CD1c-positive myeloid dendritic cell (primary cell): ENCODE data around the gene TBC1D23.
A peak's percentile ranks its signal among the peaks of the same experiment; 100 is the strongest.
"Not testable (repeated sequence)": the region's sequence is repeated elsewhere in the genome, so short reads cannot be mapped to it uniquely, and the experiment has no call there.

Experiments used
- DNase-seq: peaks from one replicate; pipeline ENCODE4 v3.0.0-alpha.2; 2016; ENCODE audit errors: extremely low spot score

Gene TBC1D23

DNA sequence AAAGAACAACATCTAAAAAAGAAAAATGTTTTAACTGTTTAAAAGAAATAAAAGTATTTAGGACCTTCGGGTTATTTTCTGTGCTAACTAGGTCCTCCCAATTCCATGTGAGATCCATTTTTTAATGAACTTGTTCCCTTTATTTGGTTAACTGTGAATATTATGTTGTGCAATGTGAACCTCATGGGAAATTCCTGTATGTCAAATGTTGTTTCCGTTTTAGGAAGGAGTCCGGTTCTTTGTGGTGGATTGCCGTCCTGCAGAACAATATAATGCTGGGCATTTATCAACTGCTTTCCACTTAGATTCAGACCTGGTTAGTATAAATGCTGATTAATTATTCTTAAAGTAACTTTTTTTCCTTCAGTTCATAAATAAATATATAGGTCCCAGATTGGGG, 38.2 kb downstream of the TBC1D23 start:
- DNase-seq, result peak; percentile 28

DNA sequence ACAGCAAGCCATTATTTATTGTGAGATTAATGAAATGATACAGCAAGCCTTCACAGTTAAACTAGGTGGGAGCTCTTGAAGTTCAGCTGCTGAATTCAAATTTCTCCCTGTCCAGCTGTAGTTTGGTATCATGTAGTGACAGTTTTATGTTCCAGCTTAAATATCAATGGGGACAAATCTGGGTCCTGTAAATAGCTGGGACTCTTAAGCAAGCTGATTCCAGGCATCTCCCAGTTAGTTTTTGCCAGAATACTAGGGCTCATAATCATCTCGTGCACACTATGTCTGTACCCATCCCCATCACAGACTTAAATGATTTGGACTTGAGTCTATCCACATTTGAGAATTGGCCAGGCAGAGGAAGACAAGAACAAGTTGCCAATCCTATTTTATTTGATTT, 45.9 kb downstream of the TBC1D23 start:
- DNase-seq, result no peak

DNA sequence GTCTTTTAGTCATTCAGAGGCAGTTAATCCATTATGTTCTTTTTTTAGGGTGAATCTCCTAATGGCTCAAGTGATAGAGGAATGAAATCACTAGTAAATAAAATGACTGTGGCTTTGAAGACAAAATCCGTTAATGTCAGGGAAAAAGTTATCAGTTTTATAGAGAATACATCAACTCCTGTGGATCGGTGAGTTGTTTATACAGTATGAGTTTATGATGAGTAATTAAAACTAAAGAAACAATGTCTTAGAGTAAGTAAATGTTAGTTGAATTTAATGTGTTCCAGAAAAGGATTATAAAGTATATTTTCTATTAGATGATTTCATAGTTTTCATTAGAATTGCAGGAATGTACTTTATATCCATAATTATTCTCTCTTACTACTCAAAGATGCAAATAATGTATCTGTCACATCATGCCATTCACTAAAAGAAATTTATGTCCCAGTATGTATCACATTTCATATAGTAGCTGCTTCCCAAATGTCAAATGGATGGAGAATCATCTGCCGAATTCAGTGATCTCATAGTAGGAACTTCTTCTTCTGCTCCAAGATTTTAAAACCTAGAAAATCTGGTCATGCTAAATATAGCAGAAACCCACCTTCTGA, 49.7 kb downstream of the TBC1D23 start:
- no peak for DNase-seq

DNA sequence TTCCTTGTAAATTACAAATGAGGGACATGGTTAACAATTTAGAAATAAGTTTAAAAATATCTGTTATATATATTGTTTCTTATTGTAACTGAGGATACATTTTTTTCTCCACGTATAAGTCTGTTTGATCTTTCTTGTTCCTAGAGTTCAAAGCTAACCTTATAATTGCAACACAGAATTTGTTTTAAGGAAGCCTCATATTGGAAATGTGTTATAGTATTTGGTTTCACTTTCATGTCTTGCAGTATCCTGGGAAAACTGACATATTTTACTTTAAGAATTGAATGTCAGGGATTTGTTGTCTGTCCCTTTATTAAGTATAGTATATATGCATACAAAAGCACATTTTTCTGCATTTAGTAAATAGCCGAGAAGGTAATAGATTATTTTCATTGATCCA, 50.2 kb downstream of the TBC1D23 start:
- DNase-seq, result no peak

DNA sequence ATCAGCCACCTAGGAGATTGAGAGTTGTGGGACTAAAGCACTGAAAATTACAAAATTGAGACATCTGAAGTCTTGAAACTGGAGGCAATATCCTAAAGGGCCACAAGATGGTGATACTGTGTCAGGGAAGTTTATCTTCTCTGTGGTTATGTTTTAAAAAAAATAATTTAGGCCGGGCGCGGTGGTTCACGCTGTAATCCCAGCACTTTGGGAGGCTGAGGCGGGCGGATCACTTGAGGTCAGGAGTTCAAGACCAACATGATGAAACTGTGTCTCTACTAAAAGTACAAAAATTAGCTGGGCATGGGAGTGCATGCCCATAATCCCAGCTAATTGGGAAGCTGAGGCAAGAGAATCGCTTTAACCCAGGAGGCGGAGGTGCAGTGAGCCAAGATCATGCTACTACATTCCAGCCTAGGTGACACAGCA, 55.9 kb downstream of the TBC1D23 start:
- peak; percentile 53 for DNase-seq

DNA sequence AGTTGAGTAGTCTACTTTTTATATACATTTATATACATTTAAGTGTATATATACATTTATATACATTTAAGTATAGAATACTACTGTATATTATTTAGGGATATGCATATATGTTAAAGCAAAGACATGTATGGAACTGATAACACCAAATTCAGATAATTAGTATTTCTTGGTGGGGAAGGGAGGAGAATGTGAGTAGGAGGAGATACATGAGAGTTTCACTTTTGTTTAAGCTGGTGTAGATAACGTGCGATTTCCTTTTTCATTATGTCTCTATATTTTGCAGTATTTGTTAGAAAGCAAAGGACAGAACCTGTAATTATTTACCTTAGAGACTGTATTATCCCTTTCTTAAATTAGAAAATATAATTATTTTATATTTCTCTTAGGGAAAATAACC, 57.1 kb downstream of the TBC1D23 start:
- DNase-seq, result no peak

DNA sequence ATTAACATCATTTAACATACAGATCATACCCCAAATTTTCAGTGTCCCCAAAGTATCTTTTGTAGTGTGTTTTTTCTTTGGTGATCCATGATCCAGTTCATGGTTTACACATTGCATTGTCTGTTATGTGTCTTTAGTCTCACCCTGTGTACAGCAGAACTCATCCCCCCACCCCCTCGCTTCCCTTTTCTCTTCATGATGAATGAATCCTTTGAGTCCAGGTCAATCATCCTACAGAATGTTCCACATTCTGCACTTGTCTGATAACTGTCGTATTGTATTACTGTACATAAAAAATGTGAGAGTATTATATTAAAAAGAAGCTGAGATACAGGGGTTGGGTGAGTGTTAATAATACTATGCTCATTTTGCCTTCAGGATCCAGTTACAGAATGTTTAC, 59.2 kb downstream of the TBC1D23 start:
- no peak for DNase-seq

DNA sequence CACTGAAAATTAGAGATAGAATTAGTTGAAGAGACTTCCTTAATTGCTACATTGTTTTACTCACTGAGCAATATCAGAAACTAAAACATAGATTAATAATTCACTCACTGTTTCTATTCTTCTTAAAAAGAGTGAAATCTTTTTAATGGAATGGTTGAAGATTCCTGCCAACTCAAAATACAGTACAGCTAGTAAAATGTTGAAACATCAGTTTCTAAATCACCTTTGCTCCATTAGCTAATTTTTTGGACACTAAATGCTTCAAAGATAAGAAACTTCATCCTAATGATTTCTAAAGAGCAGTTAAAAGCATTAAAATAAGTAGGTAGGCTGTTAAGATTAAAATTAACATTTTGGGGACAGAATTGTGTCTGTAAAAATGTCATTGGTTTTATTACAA, 63.3 kb downstream of the TBC1D23 start:
- DNase-seq, result no peak

DNA sequence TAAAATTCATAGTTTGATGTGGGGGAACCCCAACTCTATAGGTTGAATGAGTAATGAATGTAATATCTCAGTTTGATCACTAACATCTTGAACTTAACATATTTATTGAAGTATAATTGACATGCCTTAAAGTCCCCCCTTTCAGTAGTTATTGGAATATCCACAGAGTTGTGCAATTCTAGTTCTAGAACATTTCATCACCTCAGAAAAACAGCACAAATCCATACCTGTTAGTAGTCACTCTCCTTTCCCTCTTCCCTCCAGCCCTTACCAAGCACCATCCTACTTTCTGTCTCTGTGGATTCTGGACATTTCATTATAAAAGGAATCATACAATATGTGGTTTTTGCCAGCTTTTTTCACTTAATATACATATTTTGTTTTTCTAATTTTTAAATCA, 65.0 kb downstream of the TBC1D23 start:
- no peak for DNase-seq

DNA sequence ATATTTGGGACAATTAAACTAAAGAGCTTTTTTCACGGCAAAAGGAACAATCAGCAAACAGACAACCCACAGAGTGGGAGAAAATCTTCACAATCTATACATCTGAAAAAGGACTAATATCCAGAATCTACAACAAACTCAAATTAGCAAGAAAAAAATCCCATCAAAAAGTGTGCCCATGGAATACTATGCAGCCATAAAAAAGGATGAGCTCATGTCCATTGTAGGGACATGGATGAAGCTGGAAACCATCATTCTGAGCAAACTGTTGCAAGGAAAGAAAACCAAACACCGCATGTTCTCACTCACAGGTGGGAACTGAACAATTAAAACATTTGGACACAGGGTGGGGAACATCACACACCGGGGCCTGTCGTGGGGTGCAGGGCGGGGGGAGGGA, 66.6 kb downstream of the TBC1D23 start:
- not testable (repeated sequence) for DNase-seq

DNA sequence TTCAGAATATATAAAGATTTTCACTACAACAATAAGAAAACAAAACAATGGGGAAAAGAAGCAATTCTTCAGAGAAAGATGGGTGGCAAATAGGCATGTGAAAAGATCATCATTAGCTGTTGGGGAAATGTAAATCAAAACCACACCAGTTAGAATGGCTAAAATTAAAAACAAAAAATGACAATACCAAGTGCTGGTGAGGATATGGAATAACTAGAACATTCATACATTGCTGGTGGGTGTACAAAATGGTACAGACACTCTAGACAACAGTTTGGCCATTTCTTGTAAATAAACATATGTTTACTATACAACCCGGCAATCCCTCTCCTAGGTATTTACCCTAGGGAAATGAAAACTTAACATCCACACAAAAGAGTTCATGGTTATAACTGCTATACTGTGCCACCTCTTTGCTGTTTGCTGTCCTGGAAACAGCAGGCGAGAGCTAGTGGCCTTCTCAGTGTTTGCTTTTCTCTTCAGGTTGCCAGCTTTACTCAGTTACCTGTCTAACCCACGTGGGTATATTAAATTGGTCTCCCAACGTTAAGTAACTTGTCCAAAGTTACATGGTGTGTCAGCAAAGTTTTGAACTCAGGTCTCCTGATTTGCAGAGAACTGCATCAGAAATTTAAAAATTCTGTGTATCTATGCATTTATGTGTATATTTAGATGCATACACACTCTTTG, 69.2 kb downstream of the TBC1D23 start:
- DNase-seq, result no peak

DNA sequence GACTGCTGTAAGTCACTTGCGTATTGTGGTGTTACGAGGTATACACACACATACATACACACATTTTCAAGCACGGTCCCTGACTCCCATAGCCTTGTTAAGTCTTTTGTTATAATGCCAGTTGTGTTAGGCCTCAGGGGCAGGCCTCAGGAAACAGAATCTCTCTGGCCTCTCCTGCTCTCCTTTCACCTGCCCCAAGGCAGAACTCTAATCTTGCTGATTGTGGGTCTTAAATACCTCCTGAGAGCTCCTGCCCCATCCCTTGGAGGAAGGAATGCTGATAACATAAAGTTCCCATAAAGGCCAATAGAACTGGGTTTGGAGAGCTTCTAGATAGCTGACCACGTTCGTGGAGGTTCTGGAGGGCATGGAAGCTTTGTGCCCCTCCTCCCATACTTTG, 69.9 kb downstream of the TBC1D23 start:
- DNase-seq, result no peak

DNA sequence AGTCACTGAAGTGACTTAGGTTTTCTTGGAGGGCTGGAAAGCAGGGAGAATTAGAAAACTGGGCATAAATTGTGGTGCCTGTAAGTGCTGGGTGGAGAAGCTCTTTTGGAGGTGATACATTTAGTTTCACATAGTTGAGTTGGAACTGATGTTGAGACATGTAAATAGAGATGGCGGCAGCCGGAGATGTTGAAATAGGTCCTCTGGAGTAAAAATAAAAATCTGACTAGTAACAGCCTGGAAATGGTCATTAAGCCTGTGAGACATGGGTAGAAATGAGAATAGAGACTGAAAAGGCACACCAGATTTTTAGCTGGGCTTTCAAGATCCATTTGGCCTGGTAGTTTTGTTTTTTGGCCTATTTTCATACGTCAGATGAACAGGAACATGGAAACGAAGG, 70.9 kb downstream of the TBC1D23 start:
- DNase-seq, result no peak

DNA sequence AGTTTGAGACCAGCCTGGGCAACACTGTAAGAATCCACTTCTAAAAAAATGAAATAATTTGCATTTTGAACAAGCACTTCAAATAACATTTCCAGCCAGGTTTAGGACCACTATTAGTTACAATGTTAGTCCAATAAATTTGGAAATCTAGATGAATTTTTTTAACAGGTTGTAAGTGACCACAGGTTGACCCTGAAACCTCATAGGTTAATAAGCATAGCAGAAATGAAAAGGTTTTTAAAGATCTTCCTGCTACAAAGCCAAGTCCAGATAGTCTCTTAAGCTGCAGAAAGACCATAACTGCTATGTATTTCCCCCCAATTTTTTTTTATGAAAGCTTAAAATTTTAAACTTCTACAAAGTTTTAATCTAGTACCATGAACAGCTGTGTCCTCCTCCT, 72.3 kb downstream of the TBC1D23 start:
- no peak for DNase-seq

DNA sequence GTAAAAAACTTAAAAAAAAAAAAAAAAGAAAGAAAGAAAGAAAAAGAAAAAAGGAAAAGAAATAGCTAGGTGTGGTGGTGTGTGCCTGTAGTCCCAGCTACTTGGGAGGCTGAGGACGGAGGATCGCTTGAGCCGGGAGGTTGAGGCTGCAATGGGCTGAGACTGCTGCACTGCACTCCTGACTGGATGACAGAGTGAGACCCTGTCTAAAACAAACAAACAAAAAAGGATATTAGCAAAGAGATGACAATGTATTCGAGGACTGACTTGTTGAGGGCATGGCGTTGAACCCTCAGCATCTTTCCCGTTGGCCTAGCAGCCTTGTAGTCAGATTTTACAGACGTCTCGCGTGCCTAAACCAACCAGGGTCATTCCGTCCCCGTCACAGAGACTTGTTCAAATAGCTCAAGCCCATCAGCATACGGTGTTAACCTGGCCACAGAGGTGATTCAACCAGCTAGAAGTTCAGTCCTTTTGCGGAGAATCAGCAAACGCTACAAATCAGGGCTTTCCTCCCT, 73.2 kb downstream of the TBC1D23 start:
- no peak for DNase-seq

DNA sequence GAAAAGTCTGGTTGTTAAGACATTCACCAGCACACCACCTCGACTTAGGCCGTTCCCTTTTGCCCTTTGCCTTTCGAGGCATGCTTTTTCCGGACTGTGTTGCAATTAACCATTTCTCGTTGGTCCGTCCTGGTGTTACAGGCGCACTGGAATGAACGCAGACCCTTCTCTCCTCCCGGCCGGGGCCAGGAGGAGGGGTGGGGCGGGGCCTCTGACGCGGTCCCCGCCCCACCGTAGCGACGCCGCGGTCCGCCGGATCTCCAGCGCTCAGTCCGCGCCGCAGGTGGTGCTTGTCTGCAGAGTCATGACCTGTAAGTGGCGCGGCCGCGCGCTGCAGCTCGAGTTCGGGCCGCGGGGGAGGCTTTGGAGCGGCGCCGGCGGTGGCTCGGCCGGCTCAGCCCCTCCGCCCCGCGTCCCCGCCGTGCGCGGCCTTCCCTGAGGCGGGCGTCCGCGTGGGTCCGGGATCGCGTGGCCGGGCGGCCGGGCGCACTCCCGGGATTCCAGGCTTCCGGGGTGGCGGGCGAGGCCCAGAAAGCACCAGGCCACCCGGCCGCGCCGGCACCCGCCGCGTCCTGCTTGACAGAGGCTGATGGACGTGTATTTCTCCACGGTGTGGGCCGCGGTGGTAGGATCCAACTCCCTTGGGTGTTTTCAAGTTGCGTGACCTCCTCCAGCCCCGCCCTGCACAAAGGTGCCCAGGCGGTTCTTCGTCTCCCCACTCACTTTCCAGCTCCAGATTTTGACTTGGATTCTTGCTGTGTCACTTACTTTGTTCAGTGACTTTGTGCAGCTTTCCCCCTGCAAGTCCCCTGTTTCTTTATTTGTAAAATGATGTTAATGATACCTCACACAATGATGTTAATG, 73.9 kb downstream of the TBC1D23 start, which contains the start of gene NIT2:
TSS of gene NIT2 (plus strand) at position 270 of the 864 bp plus-strand sequence. CDS start at position 305, 35 bp downstream.
- DNase-seq, result peak; percentile 79

DNA sequence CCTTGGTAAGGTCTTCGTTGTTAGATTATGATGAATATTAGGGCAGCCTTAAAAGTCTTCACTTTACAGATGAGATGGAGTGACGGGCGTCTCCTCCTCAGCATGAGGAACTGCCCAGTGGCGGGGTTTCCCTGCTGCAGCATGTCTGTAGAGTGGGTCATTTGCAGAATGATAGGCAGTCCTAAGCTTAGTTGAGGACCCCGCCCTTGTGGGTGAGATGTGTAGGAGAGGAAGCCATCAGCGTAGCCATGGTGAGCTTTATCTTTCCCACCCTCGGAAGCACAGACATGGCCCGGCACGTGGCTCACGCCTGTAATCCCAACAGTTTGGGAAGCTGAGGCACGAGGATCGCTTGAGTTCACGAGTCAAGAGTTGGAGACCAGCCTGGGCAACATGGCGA, 74.6 kb downstream of the TBC1D23 start:
- DNase-seq, result peak; percentile 45

DNA sequence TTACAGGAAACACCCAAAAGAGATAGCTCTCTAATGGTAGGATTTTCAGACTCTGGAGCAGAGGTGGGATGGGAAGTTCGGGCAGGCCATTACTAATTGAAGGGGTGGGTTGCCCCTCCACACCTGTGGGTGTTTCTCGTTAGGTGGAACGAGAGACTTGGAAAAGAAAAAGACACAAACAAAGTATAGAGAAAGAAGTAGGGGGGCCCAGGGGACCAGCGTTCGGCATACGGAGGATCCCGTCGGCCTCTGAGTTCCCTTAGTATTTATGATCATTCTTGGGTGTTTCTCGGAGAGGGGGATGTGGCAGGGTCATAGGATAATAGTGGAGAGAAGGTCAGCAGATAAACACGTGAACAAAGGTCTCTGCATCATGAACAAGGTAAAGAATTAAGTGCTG, 75.4 kb downstream of the TBC1D23 start:
- DNase-seq, result not testable (repeated sequence)

DNA sequence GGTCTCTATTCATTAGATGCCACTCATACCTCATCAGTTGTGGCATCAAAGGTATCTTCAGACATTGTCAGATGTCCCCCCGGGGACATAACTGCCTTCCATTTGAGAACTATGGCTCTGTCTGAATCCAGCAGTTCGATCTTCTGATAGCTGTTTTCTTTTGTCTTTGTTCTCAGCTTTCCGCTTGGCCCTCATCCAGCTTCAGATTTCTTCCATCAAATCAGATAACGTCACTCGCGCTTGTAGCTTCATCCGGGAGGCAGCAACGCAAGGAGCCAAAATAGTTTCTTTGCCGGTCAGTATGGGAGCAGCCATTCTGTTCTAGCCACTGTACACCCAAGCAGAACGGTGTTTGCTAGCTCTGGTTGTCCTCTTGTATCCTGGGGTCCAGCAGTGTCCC, 78.1 kb downstream of the TBC1D23 start:
- DNase-seq, result no peak

DNA sequence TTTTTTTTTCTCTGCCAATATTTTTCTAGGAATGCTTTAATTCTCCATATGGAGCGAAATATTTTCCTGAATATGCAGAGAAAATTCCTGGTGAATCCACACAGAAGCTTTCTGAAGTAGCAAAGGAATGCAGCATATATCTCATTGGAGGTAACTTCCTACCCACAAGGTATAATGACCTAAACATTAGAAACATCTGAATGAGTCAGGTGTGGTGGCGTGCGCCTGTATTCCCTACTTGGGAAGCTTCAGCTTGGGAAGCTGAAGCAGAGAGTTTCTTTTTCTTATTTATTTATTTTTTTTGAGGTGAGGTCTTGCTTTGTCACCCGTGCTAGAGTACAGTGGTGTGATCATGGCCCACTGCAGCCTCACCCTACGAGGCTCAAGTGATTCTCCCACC, 79.0 kb downstream of the TBC1D23 start:
- DNase-seq, result no peak

DNA sequence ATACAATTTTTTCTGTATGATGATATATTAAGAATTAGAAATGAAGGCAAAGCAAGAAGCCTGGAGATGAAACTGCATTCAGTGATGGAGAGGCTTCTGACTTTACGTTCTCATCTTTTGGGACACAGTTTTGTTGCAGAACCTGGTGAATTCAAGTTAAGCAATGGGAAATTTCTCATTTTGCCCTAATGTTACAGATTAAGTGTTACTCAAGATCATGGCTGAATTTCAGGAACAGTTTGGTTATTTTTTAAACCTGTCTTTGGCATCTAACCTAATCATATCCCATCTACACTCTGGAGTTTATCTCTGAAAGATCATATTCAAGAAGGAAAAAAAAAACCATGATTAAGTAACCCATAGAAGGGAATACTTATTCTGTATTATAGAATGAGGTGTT, 79.7 kb downstream of the TBC1D23 start:
- DNase-seq, result no peak

DNA sequence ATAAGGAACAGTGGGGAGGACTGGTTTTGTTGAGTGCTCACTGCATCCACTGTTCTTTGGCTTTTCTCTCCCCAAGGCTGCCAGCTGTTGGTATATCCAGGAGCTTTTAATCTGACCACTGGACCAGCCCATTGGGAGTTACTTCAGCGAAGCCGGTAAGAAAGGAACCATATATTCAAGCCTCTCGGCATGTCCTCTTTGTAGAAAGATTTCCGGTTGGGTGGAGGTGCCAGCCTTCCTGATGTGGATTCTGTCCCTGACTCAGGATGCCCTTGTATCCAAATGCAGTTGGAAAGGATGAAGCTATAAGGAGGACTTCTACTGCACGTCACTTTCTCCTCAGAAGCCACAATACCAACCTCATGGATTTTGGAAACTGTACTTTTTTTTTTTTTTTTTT, 87.9 kb downstream of the TBC1D23 start:
- no peak for DNase-seq

DNA sequence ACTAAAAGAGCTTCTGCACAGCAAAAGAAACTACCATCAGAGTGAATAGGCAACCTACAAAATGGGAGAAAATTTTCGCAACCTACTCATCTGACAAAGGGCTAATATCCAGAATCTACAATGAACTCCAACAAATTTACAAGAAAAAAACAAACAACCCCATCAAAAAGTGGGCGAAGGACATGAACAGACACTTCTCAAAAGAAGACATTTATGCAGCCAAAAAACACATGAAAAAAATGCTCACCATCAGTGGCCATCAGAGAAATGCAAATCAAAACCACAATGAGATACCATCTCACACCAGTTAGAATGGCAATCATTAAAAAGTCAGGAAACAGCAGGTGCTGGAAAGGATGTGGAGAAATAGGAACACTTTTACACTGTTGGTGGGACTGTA, 91.0 kb downstream of the TBC1D23 start:
- not testable (repeated sequence) for DNase-seq
